ENCODE data around the gene KRTAP19-6.

KRTAP19-6 gene, protein sequence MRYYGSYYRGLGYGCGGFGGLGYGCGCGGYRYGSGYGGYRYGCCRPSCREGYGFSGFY

DNA sequence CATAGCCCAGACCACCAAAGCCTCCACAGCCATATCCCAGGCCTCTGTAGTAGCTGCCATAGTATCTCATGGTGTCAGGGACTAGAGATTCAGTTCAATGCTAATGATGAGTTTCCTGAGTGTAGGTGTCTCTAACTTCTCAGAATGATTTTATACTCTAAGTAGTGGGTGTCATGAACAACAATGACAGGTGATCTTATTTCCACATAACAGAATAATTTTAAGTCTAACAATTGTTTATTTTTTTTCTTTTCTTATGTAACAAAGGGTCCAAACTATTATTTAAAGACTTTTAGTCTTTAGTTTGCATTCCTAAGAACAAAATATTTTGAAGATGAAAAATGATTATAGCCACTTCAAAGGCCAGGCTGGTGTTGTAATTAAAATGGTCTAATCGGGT is at the start of gene KRTAP19-6:
Gene KRTAP19-6, minus strand, starts transcription at position 101 of the 400 bp plus-strand sequence. Its CDS starts 31 bp downstream, at position 70.
- TF ChIP-seq, protein P1, sequence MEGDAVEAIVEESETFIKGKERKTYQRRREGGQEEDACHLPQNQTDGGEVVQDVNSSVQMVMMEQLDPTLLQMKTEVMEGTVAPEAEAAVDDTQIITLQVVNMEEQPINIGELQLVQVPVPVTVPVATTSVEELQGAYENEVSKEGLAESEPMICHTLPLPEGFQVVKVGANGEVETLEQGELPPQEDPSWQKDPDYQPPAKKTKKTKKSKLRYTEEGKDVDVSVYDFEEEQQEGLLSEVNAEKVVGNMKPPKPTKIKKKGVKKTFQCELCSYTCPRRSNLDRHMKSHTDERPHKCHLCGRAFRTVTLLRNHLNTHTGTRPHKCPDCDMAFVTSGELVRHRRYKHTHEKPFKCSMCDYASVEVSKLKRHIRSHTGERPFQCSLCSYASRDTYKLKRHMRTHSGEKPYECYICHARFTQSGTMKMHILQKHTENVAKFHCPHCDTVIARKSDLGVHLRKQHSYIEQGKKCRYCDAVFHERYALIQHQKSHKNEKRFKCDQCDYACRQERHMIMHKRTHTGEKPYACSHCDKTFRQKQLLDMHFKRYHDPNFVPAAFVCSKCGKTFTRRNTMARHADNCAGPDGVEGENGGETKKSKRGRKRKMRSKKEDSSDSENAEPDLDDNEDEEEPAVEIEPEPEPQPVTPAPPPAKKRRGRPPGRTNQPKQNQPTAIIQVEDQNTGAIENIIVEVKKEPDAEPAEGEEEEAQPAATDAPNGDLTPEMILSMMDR (IDR thresholded peaks at IDR 0.05; ENCODE audit: insufficient read depth, low read length, missing control alignments): no peak

DNA sequence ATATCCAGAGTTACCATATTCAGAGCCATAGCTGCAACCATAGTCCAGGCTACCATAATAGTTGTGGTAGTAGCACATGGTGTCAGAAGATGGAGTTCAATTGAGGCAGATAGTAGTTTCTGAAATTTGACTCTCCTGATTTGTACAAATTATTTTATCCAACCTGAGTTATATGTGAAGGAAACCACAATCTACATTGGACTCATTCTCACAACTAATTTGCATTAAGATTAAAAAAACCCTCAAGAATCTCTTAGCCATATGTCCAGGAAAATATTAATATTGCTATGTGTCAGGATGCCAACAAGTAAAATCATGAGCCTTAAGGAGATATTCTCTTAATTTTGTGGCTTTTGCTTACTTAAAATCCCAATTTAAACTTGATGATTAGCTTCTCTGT is 48.6 kb upstream of the KRTAP19-6 start, which contains the start of gene KRTAP22-2:
Gene KRTAP22-2, minus strand, starts transcription at position 101 of the 400 bp plus-strand sequence.
- POLR2A ChIA-PET: no interaction called here
- DNase-seq (ENCODE audit: low read depth, low spot score): no peak
- CTCF ChIA-PET: no interaction called here
- TF ChIP-seq, protein P1 (IDR thresholded peaks at IDR 0.05; ENCODE audit: insufficient read depth, low read length, missing control alignments): no peak
- H3K4me3 ChIP-seq (ENCODE audit: low read depth, low read length): no peak within 1 kb of the TSS

More for the DNA sequence above, at the start of gene KRTAP19-6:
- ChIA-PET POLR2A (no interaction called here), CTCF (no interaction called here)
- DNase-seq (ENCODE audit: low read depth, low spot score): no peak
- H3K4me3 ChIP-seq (ENCODE audit: low read depth, low read length): no peak within 1 kb of the TSS

DNA sequence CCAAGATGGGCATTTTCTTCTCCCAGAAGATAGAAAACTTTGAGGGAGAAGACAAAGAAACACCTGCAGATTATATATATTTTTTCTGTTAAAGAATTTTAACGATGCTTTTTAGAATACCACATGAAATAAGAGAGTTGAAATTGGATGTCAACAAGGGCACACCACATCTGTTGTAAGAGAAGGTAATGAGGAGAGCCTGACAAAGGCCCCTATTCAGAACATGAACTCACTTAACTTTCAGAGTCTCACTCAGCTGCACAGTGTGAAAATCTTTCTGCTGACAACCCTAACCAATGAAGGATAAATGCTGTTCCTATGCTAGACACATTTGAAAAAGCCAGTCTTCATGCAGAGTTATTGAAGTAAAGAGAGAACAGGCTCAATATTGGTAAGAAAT is 41.2 kb upstream of the KRTAP19-6 start:
- ChIA-PET CTCF (no interaction called here), POLR2A (no interaction called here)
- no peak overlapping the region for H3K4me3 ChIP-seq (ENCODE audit: low read depth, low read length)
- DNase-seq (ENCODE audit: low read depth, low spot score): no peak
- TF ChIP-seq, protein P1 (IDR thresholded peaks at IDR 0.05; ENCODE audit: insufficient read depth, low read length, missing control alignments): no peak

DNA sequence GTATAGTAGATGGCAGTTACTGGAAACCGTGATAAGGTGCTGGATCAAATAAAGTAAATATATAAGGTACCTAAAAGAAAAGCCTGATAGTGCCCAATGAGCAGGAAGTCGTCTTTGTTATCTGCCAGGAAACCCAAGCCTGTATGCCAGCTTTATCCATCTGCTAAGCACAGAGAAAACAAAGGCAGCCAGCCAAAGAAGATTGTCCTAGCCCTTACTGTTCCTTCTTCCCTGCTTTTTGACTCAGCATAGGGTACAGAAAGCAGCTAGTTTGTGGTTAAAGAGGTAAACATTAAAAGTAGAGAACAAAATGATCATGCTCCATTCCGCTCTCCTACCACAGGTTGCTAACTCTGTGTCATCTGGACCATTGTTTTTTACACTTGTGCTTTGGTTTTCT is 38.5 kb upstream of the KRTAP19-6 start:
- H3K4me3 ChIP-seq (ENCODE audit: low read depth, low read length): no peak overlapping the region
- ChIA-PET CTCF (no interaction called here), POLR2A (no interaction called here)
- TF ChIP-seq, protein P1 (IDR thresholded peaks at IDR 0.05; ENCODE audit: insufficient read depth, low read length, missing control alignments): no peak
- DNase-seq (ENCODE audit: low read depth, low spot score): no peak

DNA sequence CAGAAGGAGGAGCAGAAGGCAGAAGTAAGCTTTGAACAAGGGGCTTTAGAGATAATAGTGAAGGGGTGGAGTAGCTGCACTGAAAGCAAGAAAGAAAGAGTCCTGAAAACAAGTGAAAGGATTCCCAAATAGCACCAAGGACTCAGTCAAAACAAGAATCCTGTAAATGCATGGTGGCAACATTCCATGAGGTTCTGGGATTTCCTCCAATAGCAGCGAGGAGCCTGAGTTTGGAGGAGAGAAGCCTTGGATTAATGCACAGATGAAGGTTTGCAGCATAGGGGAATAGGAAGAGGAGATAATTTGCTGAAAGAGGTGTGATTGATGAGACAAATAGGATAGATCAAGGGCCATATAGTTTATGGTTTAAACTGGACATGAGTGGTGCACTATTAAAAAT is 37.7 kb upstream of the KRTAP19-6 start:
- CTCF ChIA-PET: no interaction called here
- POLR2A ChIA-PET: no interaction called here
- DNase-seq (ENCODE audit: low read depth, low spot score): no peak
- H3K4me3 ChIP-seq (ENCODE audit: low read depth, low read length): no peak overlapping the region
- TF ChIP-seq, protein P1 (IDR thresholded peaks at IDR 0.05; ENCODE audit: insufficient read depth, low read length, missing control alignments): no peak

DNA sequence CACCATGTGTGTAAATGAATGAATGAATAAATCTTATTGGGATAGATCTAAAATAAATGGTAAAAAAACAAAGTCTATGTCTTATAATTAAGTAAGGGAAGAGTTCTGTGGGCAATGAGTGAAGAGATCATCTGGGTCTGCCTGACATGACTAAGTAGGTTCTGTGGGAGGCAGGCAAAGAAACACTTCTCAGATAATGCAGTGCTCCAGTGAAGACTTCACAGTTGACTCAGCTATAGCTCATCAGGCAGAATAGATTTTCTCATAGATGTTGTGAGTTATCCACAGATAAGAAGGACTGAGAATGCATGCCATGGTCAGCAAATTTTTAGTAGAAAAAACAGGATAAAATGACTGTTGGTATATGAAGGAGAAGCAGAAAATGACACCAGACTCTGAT is 36.1 kb upstream of the KRTAP19-6 start:
- TF ChIP-seq, protein P1 (IDR thresholded peaks at IDR 0.05; ENCODE audit: insufficient read depth, low read length, missing control alignments): no peak
- ChIA-PET CTCF (no interaction called here), POLR2A (no interaction called here)
- no peak for DNase-seq (ENCODE audit: low read depth, low spot score)
- H3K4me3 ChIP-seq (ENCODE audit: low read depth, low read length): no peak overlapping the region

Measured in AG04449 (cell line).